HepG2 (cell line): Measurements from ENCODE around the gene CUEDC2. TPM values are rescaled to one million over a fixed set of nuclear protein-coding genes. Genes with fewer than 3 reads are reported as not detected.

Experiments used
- FOSL2 ChIP-seq: sonication (generic); formaldehyde crosslinking; IDR thresholded peaks from 2 replicates; pipeline ENCODE4 v1.4.0; 2020; ENCODE audit warnings: missing genetic modification reagents
- HOXA9 ChIP-seq: sonication (generic); formaldehyde crosslinking; IDR thresholded peaks from 2 replicates; pipeline ENCODE4 v1.8.1; 2022; ENCODE audit warnings: missing genetic modification reagents, mild to moderate bottlenecking, moderate library complexity, borderline replicate concordance
- HOXD1 ChIP-seq: sonication (generic); formaldehyde crosslinking; IDR thresholded peaks from 2 replicates; pipeline ENCODE4 v1.5.0; 2020; ENCODE audit warnings: missing genetic modification reagents
- NFE2L1 ChIP-seq: sonication (generic); formaldehyde crosslinking; IDR thresholded peaks from 2 replicates; pipeline ENCODE4 v1.4.0; 2020; ENCODE audit warnings: missing genetic modification reagents, mild to moderate bottlenecking, borderline replicate concordance
- PRMT3 ChIP-seq: sonication (generic); formaldehyde crosslinking; IDR thresholded peaks from 2 replicates; pipeline ENCODE4 v1.8.1; 2022; ENCODE audit warnings: low read depth, mild to moderate bottlenecking, moderate library complexity, missing genetic modification reagents, borderline replicate concordance
- RARG ChIP-seq: sonication (generic); formaldehyde crosslinking; IDR thresholded peaks from 2 replicates; pipeline ENCODE4 v1.4.0; 2020; ENCODE audit warnings: low read depth, mild to moderate bottlenecking, missing genetic modification reagents
- RBM22 ChIP-seq: fragments of 200-400 bp; formaldehyde crosslinking; optimal IDR thresholded peaks from 2 replicates; pipeline ENCODE3; 2017; ENCODE audit warnings: mild to moderate bottlenecking, low read length, moderate library complexity
- SP5 ChIP-seq: IDR thresholded peaks from 2 replicates; pipeline ENCODE4 v1.6.1; 2016; ENCODE audit warnings: low read depth, borderline replicate concordance
- TBX2 ChIP-seq: sonication (generic); formaldehyde crosslinking; IDR thresholded peaks from 2 replicates; pipeline ENCODE4 v1.5.0; 2020; ENCODE audit warnings: missing genetic modification reagents, mild to moderate bottlenecking, borderline replicate concordance
- TOPORS ChIP-seq: sonication (generic); formaldehyde crosslinking; IDR thresholded peaks from 2 replicates; pipeline ENCODE4 v1.8.0; 2023; ENCODE audit warnings: mild to moderate bottlenecking, missing genetic modification reagents
- YY1 ChIP-seq: IDR thresholded peaks from 2 replicates; pipeline ENCODE4 v1.6.1; 2011; ENCODE audit warnings: low read length, low read depth, moderate library complexity, mild to moderate bottlenecking; ENCODE audit not compliant: insufficient read depth, insufficient replicate concordance
- ZBTB25 ChIP-seq: IDR thresholded peaks from 2 replicates; pipeline ENCODE4 v1.6.1; 2018; ENCODE audit warnings: missing genetic modification reagents
- ZBTB7B ChIP-seq: sonication (generic); formaldehyde crosslinking; IDR thresholded peaks from 2 replicates; pipeline ENCODE4 v1.4.0; 2020; ENCODE audit warnings: missing genetic modification reagents
- ZFY ChIP-seq: sonication (generic); formaldehyde crosslinking; IDR thresholded peaks from 2 replicates; pipeline ENCODE4 v1.4.0; 2020; ENCODE audit warnings: missing genetic modification reagents
- ZKSCAN8 ChIP-seq: IDR thresholded peaks from 2 replicates; pipeline ENCODE4 v1.6.1; 2016; ENCODE audit warnings: borderline replicate concordance, missing genetic modification reagents, missing compliant biosample characterization
- ZNF138 ChIP-seq: sonication (generic); formaldehyde crosslinking; IDR thresholded peaks from 2 replicates; pipeline ENCODE4 v1.5.0; 2020; ENCODE audit warnings: mild to moderate bottlenecking, low read depth, missing genetic modification reagents
- ZNF256 ChIP-seq: sonication (generic); formaldehyde crosslinking; conservative IDR thresholded peaks from 2 replicates; pipeline ENCODE4 v1.4.0; 2020; ENCODE audit warnings: missing genetic modification reagents
- ZNF564 ChIP-seq: sonication (generic); formaldehyde crosslinking; IDR thresholded peaks from 2 replicates; pipeline ENCODE4 v1.8.1; 2023; ENCODE audit warnings: mild to moderate bottlenecking, missing genetic modification reagents
- ZNF614 ChIP-seq: IDR thresholded peaks from 2 replicates; pipeline ENCODE4 v1.6.1; 2018; ENCODE audit warnings: missing biosample characterization, missing genetic modification reagents, inconsistent platforms, borderline replicate concordance
- ZNF619 ChIP-seq: sonication (generic); formaldehyde crosslinking; IDR thresholded peaks from 2 replicates; pipeline ENCODE4 v1.4.0; 2020; ENCODE audit warnings: mild to moderate bottlenecking, missing genetic modification reagents
- ZNF660 ChIP-seq: sonication (generic); formaldehyde crosslinking; IDR thresholded peaks from 2 replicates; pipeline ENCODE4 v1.5.1; 2020; ENCODE audit warnings: mild to moderate bottlenecking, low read depth, missing genetic modification reagents, borderline replicate concordance
- polyA plus RNA-seq, 8 experiments: library from polyadenylated mRNA; depleted of rRNA in 3 of 8; stranded (reverse) in 7 of 8; unstranded in 1 of 8; fragments of >200 nt; fragmentation: Illumina TruSeq in 4 of 8; extraction: Trizol in 4 of 8; gene quantifications; 2 replicates each; pipeline versions ENCODE4 v1.2.1 to v1.2.3, GENCODE V29; 2011 to 2016; ENCODE audit warnings: low read depth in 4 of 8, missing spikeins in 1 of 8, mixed read lengths in 1 of 8; ENCODE audit not compliant: insufficient read depth in 1 of 8
- total RNA-seq, 5 experiments: library from RNA; depleted of rRNA; stranded (reverse); fragments of >200 nt; fragmentation: Illumina TruSeq; extraction: Trizol; gene quantifications; 2 replicates each; pipeline ENCODE4 v1.2.3, GENCODE V29; 2016; ENCODE audit warnings: low read depth in 1 of 5
- TF ChIP-seq, protein P1 (sequence below): IDR thresholded peaks from 2 replicates; pipeline ENCODE4 v1.6.1; 2016; ENCODE audit warnings: missing compliant biosample characterization, missing genetic modification reagents, borderline replicate concordance
- TF ChIP-seq, protein P2 (sequence below): sonication (generic); formaldehyde crosslinking; IDR thresholded peaks from 2 replicates; pipeline ENCODE4 v1.5.0; 2020; ENCODE audit warnings: missing genetic modification reagents, mild to moderate bottlenecking, borderline replicate concordance
- TF ChIP-seq, protein P3 (sequence below): sonication (generic); formaldehyde crosslinking; IDR thresholded peaks from 2 replicates; pipeline ENCODE4 v1.4.0; 2020; ENCODE audit warnings: missing genetic modification reagents

Gene CUEDC2
- total and polyA plus RNA-seq, 2 of the 13 experiments (the other 11 are each of a cell fraction or from before 2014, with no cell fraction given) = 13.1 to 18.4 TPM

DNA sequence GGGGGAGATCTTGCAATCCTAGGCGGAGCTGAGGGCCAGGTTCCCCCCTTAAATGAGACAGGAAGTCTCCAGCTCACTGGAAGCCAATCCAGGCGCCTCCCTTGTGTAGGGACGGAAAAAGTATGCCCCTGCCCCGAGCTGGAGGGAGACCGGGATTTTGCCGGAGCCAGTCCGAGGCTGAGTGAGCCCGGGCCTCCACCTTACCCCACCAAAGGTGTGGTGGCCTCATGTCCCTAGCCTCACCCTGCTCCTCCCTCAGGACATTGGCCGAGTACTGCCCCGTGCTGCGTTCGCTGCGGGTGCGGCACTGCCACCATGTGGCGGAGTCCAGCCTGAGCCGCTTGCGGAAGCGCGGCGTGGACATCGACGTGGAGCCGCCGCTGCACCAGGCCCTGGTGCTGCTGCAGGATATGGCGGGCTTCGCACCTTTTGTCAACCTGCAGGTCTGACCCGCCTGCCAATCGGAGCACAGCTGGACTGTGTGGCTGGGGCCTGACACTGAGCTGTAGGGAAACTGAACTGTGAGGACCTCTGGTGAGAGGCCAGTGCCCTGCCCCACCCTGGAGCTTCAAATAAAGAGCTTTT, 9.7 kb downstream of the CUEDC2 start (continued):
- TF ChIP-seq, protein P1, sequence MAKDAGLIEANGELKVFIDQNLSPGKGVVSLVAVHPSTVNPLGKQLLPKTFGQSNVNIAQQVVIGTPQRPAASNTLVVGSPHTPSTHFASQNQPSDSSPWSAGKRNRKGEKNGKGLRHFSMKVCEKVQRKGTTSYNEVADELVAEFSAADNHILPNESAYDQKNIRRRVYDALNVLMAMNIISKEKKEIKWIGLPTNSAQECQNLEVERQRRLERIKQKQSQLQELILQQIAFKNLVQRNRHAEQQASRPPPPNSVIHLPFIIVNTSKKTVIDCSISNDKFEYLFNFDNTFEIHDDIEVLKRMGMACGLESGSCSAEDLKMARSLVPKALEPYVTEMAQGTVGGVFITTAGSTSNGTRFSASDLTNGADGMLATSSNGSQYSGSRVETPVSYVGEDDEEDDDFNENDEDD (CRISPR knock-in tag) = peak; percentile 97
- TF ChIP-seq NFE2L1 (CRISPR knock-in tag) (0 out of 2 replicates have a peak, but pooled peaks have one; percentile 30), ZNF614 (CRISPR knock-in tag) (peak; percentile 49; the same call in 1 of the 2 replicates), ZBTB7B (CRISPR knock-in tag) (peak; percentile 37; the same call in 1 of the 2 replicates), ZNF256 (CRISPR knock-in tag) (peak; percentile 57; the same call in 1 of the 2 replicates), ZBTB25 (CRISPR knock-in tag) (peak; percentile 78; the same call in 1 of the 2 replicates), TBX2 (CRISPR knock-in tag) (peak; percentile 75), FOSL2 (CRISPR knock-in tag) (peak; percentile 60), ZNF564 (CRISPR knock-in tag) (peak; percentile 83), TOPORS (peak; percentile 75), ZKSCAN8 (peak; percentile 60; the same call in 1 of the 2 replicates), HOXA9 (0 out of 2 replicates have a peak, but pooled peaks have one; percentile 50), SP5 (CRISPR knock-in tag) (peak; percentile 67; the same call in 1 of the 2 replicates), HOXD1 (CRISPR knock-in tag) (peak; percentile 75; the same call in 1 of the 2 replicates), RBM22 (peak; percentile 41), PRMT3 (CRISPR knock-in tag) (peak; percentile 91), ZNF619 (CRISPR knock-in tag) (peak; percentile 79; the same call in 1 of the 2 replicates), ZNF660 (no peak), RARG (CRISPR knock-in tag) (0 out of 2 replicates have a peak, but pooled peaks have one; percentile 68), ZNF138 (CRISPR knock-in tag) (no peak), ZFY (CRISPR knock-in tag) (peak; percentile 89), YY1 (peak; percentile 86)
- TF ChIP-seq, protein P2, sequence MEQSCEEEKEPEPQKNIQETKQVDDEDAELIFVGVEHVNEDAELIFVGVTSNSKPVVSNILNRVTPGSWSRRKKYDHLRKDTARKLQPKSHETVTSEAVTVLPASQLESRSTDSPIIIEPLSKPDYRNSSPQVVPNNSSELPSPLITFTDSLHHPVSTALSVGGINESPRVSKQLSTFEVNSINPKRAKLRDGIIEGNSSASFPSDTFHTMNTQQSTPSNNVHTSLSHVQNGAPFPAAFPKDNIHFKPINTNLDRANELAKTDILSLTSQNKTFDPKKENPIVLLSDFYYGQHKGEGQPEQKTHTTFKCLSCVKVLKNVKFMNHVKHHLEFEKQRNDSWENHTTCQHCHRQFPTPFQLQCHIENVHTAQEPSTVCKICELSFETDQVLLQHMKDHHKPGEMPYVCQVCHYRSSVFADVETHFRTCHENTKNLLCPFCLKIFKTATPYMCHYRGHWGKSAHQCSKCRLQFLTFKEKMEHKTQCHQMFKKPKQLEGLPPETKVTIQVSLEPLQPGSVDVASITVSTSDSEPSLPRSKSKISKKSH = peak; percentile 90
- TF ChIP-seq, protein P3, sequence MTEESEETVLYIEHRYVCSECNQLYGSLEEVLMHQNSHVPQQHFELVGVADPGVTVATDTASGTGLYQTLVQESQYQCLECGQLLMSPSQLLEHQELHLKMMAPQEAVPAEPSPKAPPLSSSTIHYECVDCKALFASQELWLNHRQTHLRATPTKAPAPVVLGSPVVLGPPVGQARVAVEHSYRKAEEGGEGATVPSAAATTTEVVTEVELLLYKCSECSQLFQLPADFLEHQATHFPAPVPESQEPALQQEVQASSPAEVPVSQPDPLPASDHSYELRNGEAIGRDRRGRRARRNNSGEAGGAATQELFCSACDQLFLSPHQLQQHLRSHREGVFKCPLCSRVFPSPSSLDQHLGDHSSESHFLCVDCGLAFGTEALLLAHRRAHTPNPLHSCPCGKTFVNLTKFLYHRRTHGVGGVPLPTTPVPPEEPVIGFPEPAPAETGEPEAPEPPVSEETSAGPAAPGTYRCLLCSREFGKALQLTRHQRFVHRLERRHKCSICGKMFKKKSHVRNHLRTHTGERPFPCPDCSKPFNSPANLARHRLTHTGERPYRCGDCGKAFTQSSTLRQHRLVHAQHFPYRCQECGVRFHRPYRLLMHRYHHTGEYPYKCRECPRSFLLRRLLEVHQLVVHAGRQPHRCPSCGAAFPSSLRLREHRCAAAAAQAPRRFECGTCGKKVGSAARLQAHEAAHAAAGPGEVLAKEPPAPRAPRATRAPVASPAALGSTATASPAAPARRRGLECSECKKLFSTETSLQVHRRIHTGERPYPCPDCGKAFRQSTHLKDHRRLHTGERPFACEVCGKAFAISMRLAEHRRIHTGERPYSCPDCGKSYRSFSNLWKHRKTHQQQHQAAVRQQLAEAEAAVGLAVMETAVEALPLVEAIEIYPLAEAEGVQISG (CRISPR knock-in tag) = peak; percentile 98
